GM19035 (cell line): Measurements from ENCODE around the gene BARHL2.

Source experiments
- ATAC-seq: cut with Tn5 transposase; IDR thresholded peaks from one replicate; pipeline ENCODE4 v1.9.1; 2021; ENCODE audit not compliant: unreplicated experiment

BARHL2 gene

GRCh38 chr1:90710579-90711536 lies 6.2 kb downstream of the BARHL2 start:
- ATAC-seq: no peak

- no peak for ATAC-seq
Observed at GRCh38 chr1:90709535-90709934, 7.6 kb downstream of the BARHL2 start.

GRCh38 chr1:90708826-90709225 lies 8.3 kb downstream of the BARHL2 start:
- ATAC-seq: no peak

- ATAC-seq: no peak
Observed at GRCh38 chr1:90708236-90708786, 8.8 kb downstream of the BARHL2 start.

GRCh38 chr1:90707363-90707710 lies 9.8 kb downstream of the BARHL2 start:
- ATAC-seq: no peak

GRCh38 chr1:90706437-90707362 lies 10.4 kb downstream of the BARHL2 start:
- ATAC-seq: no peak

- no peak for ATAC-seq
Observed at GRCh38 chr1:90705956-90706355, 11.1 kb downstream of the BARHL2 start.

GRCh38 chr1:90704817-90705216 lies 12.3 kb downstream of the BARHL2 start:
- ATAC-seq: no peak

- ATAC-seq: no peak
Observed at GRCh38 chr1:90694846-90695245, 22.3 kb downstream of the BARHL2 start.

GRCh38 chr1:90687747-90688146 lies 29.4 kb downstream of the BARHL2 start:
- no peak for ATAC-seq

- ATAC-seq: no peak
Observed at GRCh38 chr1:90675161-90675847, 41.8 kb downstream of the BARHL2 start.

- no peak for ATAC-seq
Observed at GRCh38 chr1:90671741-90672140, 45.4 kb downstream of the BARHL2 start.

GRCh38 chr1:90671251-90671650 lies 45.9 kb downstream of the BARHL2 start:
- ATAC-seq: no peak
